ENCODE measurements around the gene APOL6.

APOL6 gene

GRCh38 chr22:35648066-35649025, at the start of gene APOL6:
Gene APOL6, plus strand, starts transcription at chr22:35648446. Its CDS starts 7,980 bp downstream, at chr22:35656426.
- peak in 1 of 2 donors; percentile 34 for DNase-seq (ENCODE audit: low read depth in 2 of 2, low spot score in 1 of 2)

DNA sequence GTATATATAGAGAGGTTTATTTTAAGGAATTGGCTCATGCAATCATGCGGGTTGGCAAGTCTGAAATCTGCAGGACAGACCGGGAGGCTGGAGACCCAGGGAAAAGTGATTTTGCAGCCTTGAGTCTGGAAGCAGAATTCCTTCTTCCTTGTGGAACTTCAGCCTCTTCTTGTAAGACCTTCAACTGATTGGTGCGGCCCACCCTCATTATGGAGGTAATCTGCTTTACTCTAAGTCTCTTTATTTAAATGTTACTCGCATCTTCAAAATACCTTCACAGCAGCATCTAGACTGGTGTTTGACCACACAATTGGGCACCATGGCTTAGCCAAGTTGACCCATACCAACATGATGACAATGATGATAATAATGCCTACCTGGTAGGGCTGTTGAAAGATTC, 48.9 kb upstream of the APOL6 start:
- DNase-seq (ENCODE audit: low read depth in 2 of 2, low spot score in 1 of 2): no peak

GRCh38 chr22:35600476-35600875, 47.8 kb upstream of the APOL6 start:
- no peak for DNase-seq (ENCODE audit: low read depth in 2 of 2, low spot score in 1 of 2)

DNA sequence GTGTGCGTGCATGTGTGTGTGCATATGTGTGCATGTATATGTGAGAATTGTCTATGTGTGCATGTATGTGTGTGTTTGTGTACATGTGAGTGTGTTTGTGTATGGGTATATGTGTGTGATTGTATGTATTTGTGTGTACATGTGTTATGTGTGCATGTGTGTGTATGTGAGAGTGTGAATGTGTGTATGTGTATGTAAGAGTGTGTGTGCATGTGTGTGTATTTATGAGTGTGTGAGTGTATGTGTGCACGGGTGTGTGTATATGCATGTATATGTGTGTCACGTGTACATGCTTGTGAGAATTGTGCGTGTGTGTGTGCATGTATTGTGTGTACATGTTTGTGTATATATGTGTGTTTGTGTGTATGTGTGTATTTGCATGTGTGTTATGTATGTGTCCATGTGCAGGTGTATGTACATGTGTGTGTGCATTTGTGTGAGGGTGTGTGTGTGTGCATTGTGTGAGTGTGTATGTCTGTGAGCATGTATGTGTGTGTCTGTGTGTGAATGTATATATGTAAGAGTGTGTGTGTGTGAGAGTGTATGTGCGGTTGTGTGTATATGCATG, 47.1 kb upstream of the APOL6 start:
- no peak for DNase-seq (ENCODE audit: low read depth in 2 of 2, low spot score in 1 of 2)

DNA sequence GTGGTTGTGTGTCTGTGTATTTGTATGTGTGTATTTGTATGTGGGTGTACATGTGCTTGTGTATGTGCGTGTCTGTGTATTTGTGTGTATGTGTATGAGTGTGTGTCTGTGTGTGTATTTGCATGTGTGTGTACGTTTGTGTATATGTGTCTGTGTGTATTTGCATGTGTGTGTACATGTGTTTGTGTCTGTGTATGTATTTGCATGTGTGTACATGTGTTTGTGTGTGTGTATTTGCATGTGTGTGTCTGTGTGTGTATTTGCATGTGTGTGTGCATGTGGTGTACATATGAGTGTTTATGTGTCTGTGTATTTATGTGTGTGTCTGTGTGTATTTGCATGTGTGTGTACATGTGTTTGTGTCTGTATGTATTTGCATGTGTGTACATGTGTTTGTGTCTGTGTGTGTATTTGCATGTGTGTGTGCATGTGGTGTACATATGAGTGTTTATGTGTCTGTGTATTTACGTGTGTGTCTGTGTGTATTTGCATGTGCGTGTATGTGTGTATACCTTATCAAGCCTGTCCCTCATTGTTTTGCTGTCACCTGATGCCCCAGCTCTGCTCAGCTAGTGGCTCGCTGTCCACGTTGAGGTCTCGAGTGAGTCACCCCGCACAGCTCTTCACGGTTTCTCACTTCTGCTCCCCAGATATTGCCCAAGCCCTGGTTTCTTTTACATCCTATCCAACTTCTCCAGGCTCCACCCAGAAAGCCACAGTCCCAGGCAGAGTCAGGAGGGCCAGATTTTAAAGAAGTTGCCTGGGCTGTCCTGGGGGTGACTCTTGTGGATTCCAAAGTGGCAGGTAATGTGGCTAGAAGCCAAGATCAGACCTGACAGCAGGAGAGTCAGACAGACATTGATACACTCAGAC, 46.3 kb upstream of the APOL6 start:
- no peak for DNase-seq (ENCODE audit: low read depth in 2 of 2, low spot score in 1 of 2)

GRCh38 chr22:35604621-35605368, 43.5 kb upstream of the APOL6 start:
- DNase-seq (ENCODE audit: low read depth in 2 of 2, low spot score in 1 of 2): no peak

DNA sequence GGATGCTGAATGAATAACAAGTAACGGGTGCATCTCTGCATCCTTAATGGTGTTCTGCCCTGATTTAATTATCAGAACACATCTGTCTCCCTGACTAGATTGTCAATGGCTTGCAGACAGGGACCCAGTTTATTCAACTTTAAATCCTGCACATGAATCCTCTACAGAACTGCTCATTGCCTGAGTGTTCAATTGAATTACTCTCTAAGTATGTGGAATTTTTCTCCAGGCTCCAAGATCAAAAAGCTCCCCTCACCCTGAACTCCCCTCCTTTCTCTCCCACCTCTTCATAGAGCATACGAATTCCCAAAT, 42.9 kb upstream of the APOL6 start:
- DNase-seq (ENCODE audit: low read depth in 2 of 2, low spot score in 1 of 2): no peak

GRCh38 chr22:35605851-35606481, 42.3 kb upstream of the APOL6 start:
- no peak for DNase-seq (ENCODE audit: low read depth in 2 of 2, low spot score in 1 of 2)

- no peak for DNase-seq (ENCODE audit: low read depth in 2 of 2, low spot score in 1 of 2)
Observed at GRCh38 chr22:35606916-35607315, 41.3 kb upstream of the APOL6 start.

DNA sequence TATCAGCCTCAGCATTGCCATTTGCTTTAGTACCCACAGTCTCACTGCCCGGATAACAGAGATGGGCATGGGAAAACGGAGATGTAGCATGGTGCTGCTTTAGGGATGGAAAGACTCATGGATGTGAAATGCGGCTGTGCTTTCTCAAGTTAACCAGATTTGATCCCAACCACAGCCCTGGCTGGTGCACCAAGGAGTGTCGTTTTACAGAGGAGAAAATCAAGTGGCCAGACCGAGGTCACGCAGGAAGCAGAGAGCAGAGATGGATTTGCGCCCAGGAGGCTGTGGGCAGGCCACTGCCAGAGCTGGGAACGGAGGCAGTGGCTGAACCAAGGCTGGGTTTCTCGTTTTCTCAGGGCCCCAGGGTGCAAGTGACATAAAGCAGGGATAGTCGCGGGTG, 40.2 kb upstream of the APOL6 start:
- DNase-seq (ENCODE audit: low read depth in 2 of 2, low spot score in 1 of 2): no peak

DNA sequence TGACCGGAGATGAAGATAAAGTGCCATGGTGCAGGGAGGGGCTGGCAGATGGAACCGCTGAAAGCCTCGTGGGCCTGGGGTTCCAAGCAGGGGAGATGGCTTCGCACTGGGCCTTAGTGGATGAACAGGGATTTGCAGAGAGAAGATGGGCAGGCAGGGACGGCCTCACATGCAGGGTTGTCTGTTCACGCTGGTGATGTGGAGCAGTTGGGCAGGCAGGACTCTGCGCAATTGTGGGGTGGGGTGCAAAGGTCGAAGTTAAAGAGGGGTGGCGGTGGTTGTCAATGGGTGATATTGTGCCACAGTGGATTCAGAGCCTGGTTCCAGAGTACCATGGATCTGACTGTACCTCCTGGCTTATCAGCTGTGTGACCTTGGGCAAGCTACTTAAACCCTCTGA, 39.0 kb upstream of the APOL6 start:
- no peak for DNase-seq (ENCODE audit: low read depth in 2 of 2, low spot score in 1 of 2)

DNA sequence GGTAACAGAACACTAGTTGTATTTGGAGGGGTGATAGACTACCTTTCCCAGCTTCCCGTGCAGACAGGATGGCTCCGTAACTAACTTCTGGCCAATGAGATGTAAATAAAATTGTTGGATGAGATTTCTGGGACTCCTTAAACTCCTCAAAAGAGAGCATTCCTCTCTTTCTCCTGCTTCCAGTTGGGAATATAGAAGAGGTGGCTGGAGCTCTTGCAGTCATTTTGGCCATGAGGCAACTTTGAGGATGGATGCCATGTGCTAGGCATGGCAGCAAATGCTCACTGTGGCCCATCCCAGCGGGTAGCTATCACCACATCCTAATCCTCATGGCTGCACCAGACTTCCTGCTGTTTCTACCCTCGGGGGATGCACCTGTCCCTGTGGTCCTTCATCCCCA, 38.5 kb upstream of the APOL6 start:
- DNase-seq (ENCODE audit: low read depth in 2 of 2, low spot score in 1 of 2): no peak

GRCh38 chr22:35610741-35611140, 37.5 kb upstream of the APOL6 start:
- no peak for DNase-seq (ENCODE audit: low read depth in 2 of 2, low spot score in 1 of 2)

DNA sequence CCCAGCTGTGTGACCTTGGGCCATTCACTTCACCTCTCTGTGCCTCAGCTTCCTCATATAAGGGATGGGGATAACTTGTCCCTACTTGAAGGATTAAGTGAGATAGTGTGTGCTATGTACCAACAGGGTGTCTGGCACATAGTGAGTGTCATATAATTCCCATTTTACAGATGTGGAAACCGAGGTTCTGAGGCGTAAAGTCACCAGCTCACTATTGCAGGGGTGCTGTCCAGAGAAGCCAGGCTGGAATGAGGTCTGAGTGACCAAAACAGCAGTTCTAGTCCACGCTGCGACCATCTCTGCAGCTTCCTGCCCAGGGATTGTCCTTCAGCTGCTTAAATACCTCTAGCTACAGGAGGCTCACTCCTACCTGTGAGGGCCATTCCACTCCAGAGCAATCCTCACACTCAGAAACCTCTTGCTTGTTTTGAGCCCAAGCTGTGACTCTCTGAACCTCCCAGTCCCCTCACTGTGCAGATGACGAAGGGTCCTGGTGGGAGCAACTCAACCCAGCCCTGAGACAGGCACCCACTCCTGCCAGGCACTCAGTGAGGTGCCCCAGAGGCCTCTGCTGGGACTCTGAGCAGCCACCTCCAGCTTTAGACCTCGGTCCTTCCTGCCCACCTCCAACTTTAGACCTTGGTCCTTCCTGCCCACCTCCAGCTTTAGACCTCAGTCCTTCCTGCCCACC, 36.9 kb upstream of the APOL6 start:
- DNase-seq (ENCODE audit: low read depth in 2 of 2, low spot score in 1 of 2): no peak

DNA sequence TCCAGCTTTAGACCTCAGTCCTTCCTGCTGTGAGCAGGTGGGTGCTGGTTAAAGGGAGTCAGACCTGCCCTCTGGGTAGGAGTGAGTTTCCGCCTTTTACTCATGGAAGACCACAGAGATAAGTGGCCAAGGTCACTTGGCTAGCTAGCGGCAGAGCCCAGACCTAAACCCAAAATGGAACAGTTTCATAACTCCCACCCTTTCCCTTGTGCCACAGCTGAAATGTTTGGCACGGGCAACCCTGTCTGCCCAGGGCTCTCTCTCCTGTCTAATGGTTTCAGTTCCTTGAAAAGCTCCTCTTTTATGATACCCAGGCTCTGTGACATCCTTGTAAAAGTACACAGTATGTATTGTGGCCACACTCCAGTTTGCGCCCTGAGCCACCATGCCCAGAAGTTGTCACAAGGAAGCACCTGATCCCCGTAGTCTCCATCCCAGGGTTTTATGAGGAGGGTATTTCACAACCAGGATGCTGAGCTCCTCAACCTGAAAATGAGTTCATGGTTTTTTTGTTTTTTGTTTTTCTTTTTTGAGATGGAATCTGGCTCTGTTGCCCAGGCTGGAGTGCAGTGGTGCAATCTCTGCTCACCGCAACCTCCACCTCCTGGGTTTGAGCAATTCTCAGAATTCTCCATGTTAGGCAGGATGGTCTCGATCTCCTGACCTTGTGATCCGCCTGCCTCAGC, 36.2 kb upstream of the APOL6 start:
- no peak for DNase-seq (ENCODE audit: low read depth in 2 of 2, low spot score in 1 of 2)

- no peak for DNase-seq (ENCODE audit: low read depth in 2 of 2, low spot score in 1 of 2)
Observed at GRCh38 chr22:35612903-35613302, 35.3 kb upstream of the APOL6 start.

DNA sequence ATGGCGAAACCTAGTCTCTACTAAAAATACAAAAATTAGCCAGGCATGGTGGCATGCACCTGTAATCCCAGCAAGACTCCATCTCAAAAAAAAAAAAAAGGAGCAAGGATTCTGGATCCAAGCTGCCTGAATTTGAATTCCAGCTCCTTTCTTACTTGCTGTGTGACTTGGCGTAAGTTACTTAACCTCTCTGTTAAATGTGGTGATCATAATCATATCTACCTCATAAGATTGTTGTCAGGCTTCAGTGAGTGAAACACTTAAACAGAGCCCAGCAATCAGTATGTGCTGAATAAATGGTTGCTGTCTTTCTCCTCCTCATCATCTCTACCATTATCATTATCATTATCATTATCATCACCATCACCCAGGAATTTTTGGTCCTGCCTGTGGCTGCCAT, 33.8 kb upstream of the APOL6 start:
- no peak for DNase-seq (ENCODE audit: low read depth in 2 of 2, low spot score in 1 of 2)

DNA sequence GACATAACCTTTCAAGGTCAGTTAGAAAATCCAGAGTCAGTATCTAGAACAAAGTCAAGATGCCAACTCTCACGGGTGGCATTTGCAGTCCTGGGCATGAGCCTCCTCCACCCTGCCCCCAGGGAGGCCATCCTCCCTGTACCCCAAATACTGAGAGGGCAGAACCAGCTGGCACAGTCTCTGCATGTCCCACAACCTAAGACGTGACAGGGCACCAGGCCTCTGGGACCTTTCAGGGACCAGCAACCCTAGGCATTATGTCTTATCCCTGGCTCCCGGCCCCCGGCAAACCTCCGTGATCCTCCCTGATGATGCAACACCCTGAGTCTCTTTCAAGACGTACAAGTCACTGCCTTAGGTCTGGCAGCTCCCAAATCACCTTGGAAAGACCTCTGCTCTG, 33.1 kb upstream of the APOL6 start:
- DNase-seq (ENCODE audit: low read depth in 2 of 2, low spot score in 1 of 2): no peak

DNA sequence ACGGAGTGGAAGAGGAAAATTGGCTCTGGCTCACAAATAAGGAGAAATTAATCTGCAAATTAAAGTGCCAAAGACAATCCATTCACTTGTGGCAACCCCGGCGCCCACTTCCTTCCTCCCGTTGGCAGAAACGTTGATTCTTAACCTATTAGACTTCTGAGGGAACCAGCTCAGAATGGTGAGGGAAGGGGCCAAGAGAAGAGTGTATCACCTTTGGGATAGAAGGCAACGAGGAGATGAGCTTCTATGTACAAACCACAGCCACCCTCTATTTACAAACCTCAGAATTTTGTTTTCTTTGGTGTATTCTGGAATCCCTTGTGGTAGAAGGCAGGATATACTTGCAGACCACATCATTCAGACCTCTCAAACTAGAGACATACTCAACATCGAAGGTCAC, 32.2 kb upstream of the APOL6 start:
- DNase-seq (ENCODE audit: low read depth in 2 of 2, low spot score in 1 of 2): no peak
